ENCODE data around the gene WBP2NL. TPM values are rescaled to one million over a fixed set of nuclear protein-coding genes. Genes with fewer than 3 reads are reported as not detected.

The WBP2NL gene
- polyA plus RNA-seq, 2 of the 4 experiments (the other 2 are of a cell fraction): 0.10 to 0.14 TPM

GRCh38 chr22:42066937-42067336 lies 68.3 kb downstream of the WBP2NL start:
- FAIRE-seq (no peak), ATAC-seq (no peak), DNase-seq (ENCODE audit: low read depth in 1 of 2, low spot score in 1 of 2) (no peak)
- peaks cover 6% of the 10 kb centered on the region; the same call in 1 of the 3 replicates for H3K4me1 ChIP-seq
- WGBS (ENCODE audit: missing lambda C conversion rate): no CpG with 5 or more reads among the region's 10 CpGs
- ChIA-PET CTCF (no interaction called here), POLR2A (no interaction called here)
- no peak overlapping the region for H3K27ac ChIP-seq
- H3K4me3 ChIP-seq: no peak overlapping the region
- H3K4me2 ChIP-seq: no peak overlapping the region
- TF ChIP-seq MYC (IDR thresholded peaks at IDR 0.05; ENCODE audit: borderline replicate concordance, low read length) (no peak), HDAC2 (IDR thresholded peaks at IDR 0.05) (no peak), TFCP2L1 (CRISPR knock-in tag; IDR thresholded peaks at IDR 0.05) (no peak), HOXB5 (CRISPR knock-in tag; IDR thresholded peaks at IDR 0.05) (no peak), MAZ (IDR thresholded peaks at IDR 0.05; ENCODE audit: borderline replicate concordance, low read depth, low read length) (no peak), RCOR1 (IDR thresholded peaks at IDR 0.05; ENCODE audit: low read depth, low read length) (no peak)
- no peaks in the 10 kb centered on the region for H3K9me3 ChIP-seq

- Histone ChIP-seq H3K9me3 (no peaks in the 10 kb centered on the region), H3K27ac (no peak overlapping the region), H3K4me2 (no peak overlapping the region), H3K4me3 (no peak overlapping the region), H3K4me1 (peaks cover 6% of the 10 kb centered on the region; the same call in 1 of the 3 replicates)
- 86% methylated on average over 10 of the region's 14 CpGs for WGBS (ENCODE audit: missing lambda C conversion rate)
- ATAC-seq (no peak), DNase-seq (ENCODE audit: low read depth in 1 of 2, low spot score in 1 of 2) (no peak), FAIRE-seq (no peak)
- TF ChIP-seq MAZ (IDR thresholded peaks at IDR 0.05; ENCODE audit: borderline replicate concordance, low read depth, low read length) (no peak), SREBF2 (IDR thresholded peaks at IDR 0.05) (no peak), EP300 (IDR thresholded peaks at IDR 0.05) (no peak), KDM1A (IDR thresholded peaks at IDR 0.05; ENCODE audit: low read depth) (no peak), MAX (IDR thresholded peaks at IDR 0.05) (no peak)
- ChIA-PET CTCF (interaction anchor here (0.6 kb wide), 1 partner anchor 111 kb away, joined by 3 read pairs; no protein-coding TSS in a partner anchor), POLR2A (no interaction called here)
These were observed 69.2 kb downstream of the WBP2NL start for GRCh38 chr22:42067671-42068251.

- no peak overlapping the region for H3K27ac ChIP-seq
- H3K9me3 ChIP-seq: no peaks in the 10 kb centered on the region
- FAIRE-seq (no peak), ATAC-seq (no peak), DNase-seq (ENCODE audit: low read depth in 1 of 2, low spot score in 1 of 2) (no peak)
- CTCF ChIA-PET: interaction anchor here (0.5 kb wide), 1 partner anchor 63 kb away, joined by 5 read pairs; no protein-coding TSS in a partner anchor
- H3K4me1 ChIP-seq: peaks cover 6% of the 10 kb centered on the region; the same call in 1 of the 3 replicates
- 93% methylated on average over 3 of the region's 4 CpGs for WGBS (ENCODE audit: missing lambda C conversion rate)
- no peak overlapping the region for H3K4me2 ChIP-seq
- POLR2A ChIA-PET: no interaction called here
- TF ChIP-seq, protein P1, sequence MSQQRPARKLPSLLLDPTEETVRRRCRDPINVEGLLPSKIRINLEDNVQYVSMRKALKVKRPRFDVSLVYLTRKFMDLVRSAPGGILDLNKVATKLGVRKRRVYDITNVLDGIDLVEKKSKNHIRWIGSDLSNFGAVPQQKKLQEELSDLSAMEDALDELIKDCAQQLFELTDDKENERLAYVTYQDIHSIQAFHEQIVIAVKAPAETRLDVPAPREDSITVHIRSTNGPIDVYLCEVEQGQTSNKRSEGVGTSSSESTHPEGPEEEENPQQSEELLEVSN (IDR thresholded peaks at IDR 0.05; ENCODE audit: borderline replicate concordance, low read depth): no peak
- TF ChIP-seq ZSCAN20 (CRISPR knock-in tag; IDR thresholded peaks at IDR 0.05) (no peak), JUNB (IDR thresholded peaks at IDR 0.05) (no peak), HOXA7 (CRISPR knock-in tag; IDR thresholded peaks at IDR 0.05) (no peak), NR3C1 (IDR thresholded peaks at IDR 0.05) (no peak), KDM5A (IDR thresholded peaks at IDR 0.05) (no peak), JUN (IDR thresholded peaks at IDR 0.05) (no peak), RFX5 (IDR thresholded peaks at IDR 0.05) (no peak), CBX8 (IDR thresholded peaks at IDR 0.05) (no peak), HEYL (CRISPR knock-in tag; IDR thresholded peaks at IDR 0.05) (no peak), NFE2L2 (conservative IDR thresholded peaks at IDR 0.05; ENCODE audit: low read length) (no peak), FOSL2 (IDR thresholded peaks at IDR 0.05) (no peak), FOSL2 (CRISPR knock-in tag; IDR thresholded peaks at IDR 0.05) (no peak), POLR2AphosphoS2 (conservative IDR thresholded peaks at IDR 0.05; ENCODE audit: low read length) (no peak)
- TF ChIP-seq, protein P2, sequence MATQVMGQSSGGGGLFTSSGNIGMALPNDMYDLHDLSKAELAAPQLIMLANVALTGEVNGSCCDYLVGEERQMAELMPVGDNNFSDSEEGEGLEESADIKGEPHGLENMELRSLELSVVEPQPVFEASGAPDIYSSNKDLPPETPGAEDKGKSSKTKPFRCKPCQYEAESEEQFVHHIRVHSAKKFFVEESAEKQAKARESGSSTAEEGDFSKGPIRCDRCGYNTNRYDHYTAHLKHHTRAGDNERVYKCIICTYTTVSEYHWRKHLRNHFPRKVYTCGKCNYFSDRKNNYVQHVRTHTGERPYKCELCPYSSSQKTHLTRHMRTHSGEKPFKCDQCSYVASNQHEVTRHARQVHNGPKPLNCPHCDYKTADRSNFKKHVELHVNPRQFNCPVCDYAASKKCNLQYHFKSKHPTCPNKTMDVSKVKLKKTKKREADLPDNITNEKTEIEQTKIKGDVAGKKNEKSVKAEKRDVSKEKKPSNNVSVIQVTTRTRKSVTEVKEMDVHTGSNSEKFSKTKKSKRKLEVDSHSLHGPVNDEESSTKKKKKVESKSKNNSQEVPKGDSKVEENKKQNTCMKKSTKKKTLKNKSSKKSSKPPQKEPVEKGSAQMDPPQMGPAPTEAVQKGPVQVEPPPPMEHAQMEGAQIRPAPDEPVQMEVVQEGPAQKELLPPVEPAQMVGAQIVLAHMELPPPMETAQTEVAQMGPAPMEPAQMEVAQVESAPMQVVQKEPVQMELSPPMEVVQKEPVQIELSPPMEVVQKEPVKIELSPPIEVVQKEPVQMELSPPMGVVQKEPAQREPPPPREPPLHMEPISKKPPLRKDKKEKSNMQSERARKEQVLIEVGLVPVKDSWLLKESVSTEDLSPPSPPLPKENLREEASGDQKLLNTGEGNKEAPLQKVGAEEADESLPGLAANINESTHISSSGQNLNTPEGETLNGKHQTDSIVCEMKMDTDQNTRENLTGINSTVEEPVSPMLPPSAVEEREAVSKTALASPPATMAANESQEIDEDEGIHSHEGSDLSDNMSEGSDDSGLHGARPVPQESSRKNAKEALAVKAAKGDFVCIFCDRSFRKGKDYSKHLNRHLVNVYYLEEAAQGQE (IDR thresholded peaks at IDR 0.05): no peak
- H3K4me3 ChIP-seq: no peak overlapping the region
These were observed 69.7 kb downstream of the WBP2NL start for GRCh38 chr22:42068291-42068690.

Data from A549 (cell line).